Activated T-cell treated with anti-CD3 and anti-CD28 coated beads for 4 hours (primary cell): ENCODE data around the gene FMO1.

Source experiments
- DNase-seq: peaks from one replicate; pipeline ENCODE4 v3.0.0-alpha.2; 2020

The FMO1 gene

GRCh38 chr1:171243878-171244277 is 4.4 kb upstream of the FMO1 start:
- DNase-seq: no peak

GRCh38 chr1:171245458-171246064 is 2.7 kb upstream of the FMO1 start:
- DNase-seq: no peak

- no peak for DNase-seq
These were observed 793 bp upstream of the FMO1 start for GRCh38 chr1:171247501-171247900.

GRCh38 chr1:171248841-171249240 is 547 bp downstream of the FMO1 start:
- DNase-seq: no peak

- DNase-seq: no peak
These were observed 2.0 kb downstream of the FMO1 start for GRCh38 chr1:171250263-171250662.

- DNase-seq: no peak
These were observed 3.0 kb downstream of the FMO1 start for GRCh38 chr1:171251042-171251951.

- DNase-seq: no peak
These were observed 3.6 kb downstream of the FMO1 start for GRCh38 chr1:171251952-171252300.

GRCh38 chr1:171252482-171252881 is 4.2 kb downstream of the FMO1 start:
- no peak for DNase-seq

- DNase-seq: no peak
These were observed 6.6 kb downstream of the FMO1 start for GRCh38 chr1:171254859-171255258.

GRCh38 chr1:171256940-171257606 is 8.8 kb downstream of the FMO1 start:
- DNase-seq: no peak

GRCh38 chr1:171257607-171258076 is 9.3 kb downstream of the FMO1 start:
- DNase-seq: no peak

GRCh38 chr1:171258429-171258828 is 10.1 kb downstream of the FMO1 start:
- DNase-seq: no peak

- no peak for DNase-seq
These were observed 10.6 kb downstream of the FMO1 start for GRCh38 chr1:171258943-171259342.

GRCh38 chr1:171261336-171261735 is 13.0 kb downstream of the FMO1 start:
- DNase-seq: no peak

- no peak for DNase-seq
These were observed 15.6 kb downstream of the FMO1 start for GRCh38 chr1:171263901-171264300.

GRCh38 chr1:171265686-171266085 is 17.4 kb downstream of the FMO1 start:
- DNase-seq: no peak

- DNase-seq: no peak
These were observed 18.6 kb downstream of the FMO1 start for GRCh38 chr1:171266930-171267329.

GRCh38 chr1:171267391-171267790 is 19.1 kb downstream of the FMO1 start:
- DNase-seq: no peak

- no peak for DNase-seq
These were observed 22.5 kb downstream of the FMO1 start for GRCh38 chr1:171270806-171271205.

GRCh38 chr1:171277534-171277933 is 29.2 kb downstream of the FMO1 start:
- DNase-seq: no peak

GRCh38 chr1:171279234-171279633 is 30.9 kb downstream of the FMO1 start:
- DNase-seq: no peak

- no peak for DNase-seq
These were observed 31.4 kb downstream of the FMO1 start for GRCh38 chr1:171279678-171280077.

- no peak for DNase-seq
These were observed 32.3 kb downstream of the FMO1 start for GRCh38 chr1:171280599-171280998.
